ENCODE data around the gene SF3A2.

SF3A2 gene

DNA sequence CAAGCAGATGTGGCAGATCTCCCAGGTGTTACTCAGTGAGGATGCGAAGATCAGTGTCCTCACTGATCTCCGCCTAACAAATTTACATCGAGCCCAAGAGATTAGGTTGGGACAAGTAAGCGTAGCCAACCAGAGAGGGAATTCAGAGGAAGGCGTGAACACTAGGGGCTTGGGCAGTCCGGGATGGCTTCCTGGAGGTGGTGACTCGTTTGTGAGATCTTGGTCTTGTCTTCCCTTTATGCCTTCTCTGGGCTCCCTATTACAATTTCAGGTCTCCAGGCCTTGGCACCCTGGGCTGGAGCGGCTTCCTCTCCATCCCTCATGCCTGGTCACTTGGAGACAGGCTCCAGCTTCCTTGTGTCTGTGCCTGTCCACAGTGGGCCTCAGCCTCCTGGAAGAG lies 6.2 kb downstream of the SF3A2 start:
- Histone ChIP-seq H3K36me3 (peaks cover 87% of the 10 kb centered on the region), H3K27ac (no peak overlapping the region), H3K9me3 (ENCODE audit: severe bottlenecking) (no peaks in the 10 kb centered on the region), H3K4me3 (ENCODE audit: low read depth, low read length) (no peak overlapping the region), H3K27me3 (ENCODE audit: insufficient read depth, low read depth, severe bottlenecking) (no peaks in the 10 kb centered on the region)
- TF ChIP-seq, protein P1, sequence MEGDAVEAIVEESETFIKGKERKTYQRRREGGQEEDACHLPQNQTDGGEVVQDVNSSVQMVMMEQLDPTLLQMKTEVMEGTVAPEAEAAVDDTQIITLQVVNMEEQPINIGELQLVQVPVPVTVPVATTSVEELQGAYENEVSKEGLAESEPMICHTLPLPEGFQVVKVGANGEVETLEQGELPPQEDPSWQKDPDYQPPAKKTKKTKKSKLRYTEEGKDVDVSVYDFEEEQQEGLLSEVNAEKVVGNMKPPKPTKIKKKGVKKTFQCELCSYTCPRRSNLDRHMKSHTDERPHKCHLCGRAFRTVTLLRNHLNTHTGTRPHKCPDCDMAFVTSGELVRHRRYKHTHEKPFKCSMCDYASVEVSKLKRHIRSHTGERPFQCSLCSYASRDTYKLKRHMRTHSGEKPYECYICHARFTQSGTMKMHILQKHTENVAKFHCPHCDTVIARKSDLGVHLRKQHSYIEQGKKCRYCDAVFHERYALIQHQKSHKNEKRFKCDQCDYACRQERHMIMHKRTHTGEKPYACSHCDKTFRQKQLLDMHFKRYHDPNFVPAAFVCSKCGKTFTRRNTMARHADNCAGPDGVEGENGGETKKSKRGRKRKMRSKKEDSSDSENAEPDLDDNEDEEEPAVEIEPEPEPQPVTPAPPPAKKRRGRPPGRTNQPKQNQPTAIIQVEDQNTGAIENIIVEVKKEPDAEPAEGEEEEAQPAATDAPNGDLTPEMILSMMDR (IDR thresholded peaks at IDR 0.05; ENCODE audit: low read depth, low read length) = no peak
- DNase-seq = no peak

DNA sequence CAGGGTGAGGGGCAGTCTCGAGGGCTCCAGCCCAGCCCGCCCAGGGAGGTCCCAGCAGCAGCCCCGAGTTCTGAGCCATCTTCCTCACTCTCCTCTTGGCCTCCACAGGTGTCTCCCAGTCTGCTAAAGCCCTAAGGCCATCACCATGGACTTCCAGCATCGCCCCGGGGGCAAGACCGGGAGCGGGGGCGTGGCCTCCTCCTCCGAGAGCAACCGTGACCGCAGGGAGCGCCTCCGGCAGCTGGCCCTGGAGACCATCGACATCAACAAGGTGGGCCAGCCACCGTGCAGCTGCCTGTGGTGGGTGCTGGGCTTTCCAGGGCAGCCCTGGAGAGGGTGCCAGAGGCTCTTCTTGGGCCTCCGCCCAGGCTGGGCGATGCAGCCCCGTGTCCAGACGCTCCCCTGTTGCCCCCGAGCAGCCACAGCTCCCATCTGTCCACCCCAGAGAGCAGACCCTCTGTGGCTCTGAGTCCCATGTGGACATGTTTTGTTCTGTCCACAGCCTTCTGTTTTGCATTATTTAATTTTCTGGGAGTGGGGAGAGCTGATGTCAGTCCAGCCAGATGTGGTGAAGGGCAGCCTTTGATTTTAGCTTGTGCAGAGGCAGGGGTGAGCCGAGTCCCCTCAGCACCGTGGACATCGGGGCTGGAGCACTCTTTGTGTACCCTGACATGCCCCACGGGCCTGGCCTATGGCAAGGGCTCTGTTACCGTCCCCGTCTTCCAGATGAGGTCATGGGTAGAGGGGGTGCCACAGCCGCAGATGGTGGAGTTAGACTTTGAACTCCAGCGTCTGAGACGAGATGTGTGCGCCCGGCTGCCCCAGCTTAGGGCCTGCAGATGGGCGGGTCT lies 6.9 kb downstream of the SF3A2 start:
- H3K9me3 ChIP-seq (ENCODE audit: severe bottlenecking) = no peaks in the 10 kb centered on the region
- no peaks in the 10 kb centered on the region for H3K27me3 ChIP-seq (ENCODE audit: insufficient read depth, low read depth, severe bottlenecking)
- H3K4me3 ChIP-seq (ENCODE audit: low read depth, low read length) = no peak overlapping the region
- DNase-seq = no peak
- H3K27ac ChIP-seq = no peak overlapping the region
- peaks cover 82% of the 10 kb centered on the region for H3K36me3 ChIP-seq
- TF ChIP-seq, protein P1 (IDR thresholded peaks at IDR 0.05; ENCODE audit: low read depth, low read length) = no peak

DNA sequence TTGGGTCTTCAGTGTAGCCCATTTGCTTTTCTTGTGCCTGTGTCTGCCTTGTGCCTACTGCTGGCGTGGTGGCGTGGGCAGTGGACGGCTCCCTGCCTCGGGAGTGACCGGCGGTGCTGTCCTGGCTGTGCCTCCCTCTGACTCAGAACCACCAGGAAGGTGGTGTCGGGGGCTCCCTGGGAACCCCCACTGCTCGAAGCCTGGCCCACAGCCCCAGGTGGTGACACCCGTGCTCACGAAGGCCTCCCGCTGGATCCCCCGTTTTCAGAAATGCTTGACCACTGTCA lies 7.4 kb downstream of the SF3A2 start:
- TF ChIP-seq, protein P1 (IDR thresholded peaks at IDR 0.05; ENCODE audit: low read depth, low read length) = no peak
- H3K27ac ChIP-seq = no peak overlapping the region
- peaks cover 82% of the 10 kb centered on the region for H3K36me3 ChIP-seq
- H3K9me3 ChIP-seq (ENCODE audit: severe bottlenecking) = no peaks in the 10 kb centered on the region
- H3K27me3 ChIP-seq (ENCODE audit: insufficient read depth, low read depth, severe bottlenecking) = no peaks in the 10 kb centered on the region
- H3K4me3 ChIP-seq (ENCODE audit: low read depth, low read length) = no peak overlapping the region
- no peak for DNase-seq

DNA sequence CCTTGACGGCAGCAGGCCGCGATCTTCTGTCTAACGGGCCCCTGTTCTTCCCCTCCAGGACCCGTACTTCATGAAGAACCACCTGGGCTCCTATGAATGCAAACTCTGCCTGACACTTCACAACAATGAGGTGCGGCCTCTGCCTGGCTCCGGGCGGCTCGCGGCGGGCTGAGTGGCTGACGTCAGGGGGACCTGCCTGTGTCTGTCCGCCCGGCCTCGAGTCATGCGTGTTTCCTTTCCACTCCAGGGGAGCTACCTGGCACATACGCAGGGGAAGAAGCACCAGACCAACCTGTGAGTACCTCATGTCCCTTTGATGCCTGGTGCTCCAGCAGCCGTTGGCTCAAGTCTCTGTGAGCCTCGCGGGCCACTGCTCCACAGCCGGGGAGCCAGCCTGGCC lies 7.9 kb downstream of the SF3A2 start:
- TF ChIP-seq, protein P1 (IDR thresholded peaks at IDR 0.05; ENCODE audit: low read depth, low read length) = no peak
- no peak overlapping the region for H3K27ac ChIP-seq
- H3K27me3 ChIP-seq (ENCODE audit: insufficient read depth, low read depth, severe bottlenecking) = no peaks in the 10 kb centered on the region
- H3K36me3 ChIP-seq = peaks cover 85% of the 10 kb centered on the region
- no peaks in the 10 kb centered on the region for H3K9me3 ChIP-seq (ENCODE audit: severe bottlenecking)
- no peak overlapping the region for H3K4me3 ChIP-seq (ENCODE audit: low read depth, low read length)
- DNase-seq = no peak

DNA sequence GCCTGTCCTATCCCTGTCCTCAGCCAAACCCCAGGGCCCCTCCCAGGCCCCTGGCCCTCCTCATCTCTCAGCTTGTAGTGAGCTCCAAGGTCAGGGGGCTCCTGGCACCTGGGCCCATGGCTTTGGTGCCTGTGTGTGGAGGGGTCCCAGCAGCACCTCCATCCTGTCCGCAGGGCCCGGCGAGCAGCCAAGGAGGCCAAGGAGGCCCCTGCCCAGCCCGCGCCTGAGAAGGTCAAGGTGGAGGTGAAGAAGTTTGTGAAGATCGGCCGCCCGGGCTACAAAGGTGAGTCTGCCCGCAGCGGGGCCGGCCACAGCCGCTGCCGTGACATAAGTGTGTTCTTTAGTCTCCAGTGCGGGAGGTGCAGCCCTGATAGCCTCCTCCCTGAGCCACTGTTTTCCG lies 8.6 kb downstream of the SF3A2 start:
- Histone ChIP-seq H3K36me3 (peaks cover 85% of the 10 kb centered on the region), H3K4me3 (ENCODE audit: low read depth, low read length) (no peak overlapping the region), H3K27me3 (ENCODE audit: insufficient read depth, low read depth, severe bottlenecking) (no peaks in the 10 kb centered on the region), H3K27ac (no peak overlapping the region), H3K9me3 (ENCODE audit: severe bottlenecking) (no peaks in the 10 kb centered on the region)
- TF ChIP-seq, protein P1 (IDR thresholded peaks at IDR 0.05; ENCODE audit: low read depth, low read length) = no peak
- DNase-seq = no peak

Data from WERI-Rb-1 (cell line).